ENCODE results near the gene SRRM1. TPM values are rescaled to one million over a fixed set of nuclear protein-coding genes. Genes with fewer than 3 reads are reported as not detected.

Gene SRRM1
- total and polyA plus RNA-seq, 2 of the 8 experiments (the other 6 are each of a cell fraction or from before 2014, with no cell fraction given) = 77.1 to 255 TPM

GRCh38 chr1:24609949-24610517, 33.1 kb upstream of the SRRM1 start:
- Histone ChIP-seq H2BK15ac (ENCODE audit: low read length) (no peak overlapping the region), H3K14ac (ENCODE audit: insufficient read length) (no peak overlapping the region), H4K91ac (replicated peaks; ENCODE audit: insufficient read length, low read length) (no peak overlapping the region), H3K4ac (replicated peaks; ENCODE audit: insufficient read length, low read depth, low read length) (no peak overlapping the region), H3K9me3 (ENCODE audit: insufficient read depth in 2 of 2, low read depth in 1 of 2, low read length in 1 of 2) (no peaks in the 10 kb centered on the region), H2AFZ (ENCODE audit: low read length) (no peak overlapping the region), H3K4me3 (ENCODE audit: extremely low read depth in 1 of 4, insufficient read depth in 2 of 4, low read depth in 3 of 4, low read length in 4 of 4) (no peak overlapping the region), H3K23ac (ENCODE audit: insufficient read length) (no peak overlapping the region), H2BK20ac (ENCODE audit: low read length) (no peak overlapping the region), H3K23me2 (ENCODE audit: low read depth, low read length) (no peaks in the 10 kb centered on the region), H2AK5ac (ENCODE audit: low read depth, low read length) (no peak overlapping the region), H3K79me1 (ENCODE audit: low read depth, low read length) (no peaks in the 10 kb centered on the region), H3K79me2 (ENCODE audit: control insufficient read depth in 1 of 2, insufficient read depth in 2 of 2, low read length in 2 of 2) (no peaks in the 10 kb centered on the region), H2BK5ac (ENCODE audit: low read depth, low read length) (no peak overlapping the region), H3K36me3 (ENCODE audit: control insufficient read depth in 2 of 4, insufficient read depth in 4 of 4, low read length in 3 of 4) (no peaks in the 10 kb centered on the region), H3K4me2 (ENCODE audit: insufficient read depth in 1 of 2, low read depth in 2 of 2, low read length in 2 of 2) (no peak overlapping the region), H3K18ac (ENCODE audit: extremely low read depth, low read length) (no peak overlapping the region), H3K27ac (ENCODE audit: low read depth, low read length) (no peak overlapping the region), H2BK12ac (ENCODE audit: low read depth, low read length) (no peak overlapping the region), H3K9ac (replicated peaks in 1 of 4; ENCODE audit: extremely low read depth in 1 of 4, low read depth in 3 of 4, low read length in 3 of 4) (no peak overlapping the region), H4K8ac (ENCODE audit: extremely low read depth, insufficient read depth, low read length) (no peak overlapping the region), H3K27me3 (replicated peaks in 1 of 4; ENCODE audit: control insufficient read depth in 3 of 4, extremely low read depth in 1 of 4, insufficient read depth in 3 of 4, low read length in 3 of 4) (no peaks in the 10 kb centered on the region), H3K56ac (replicated peaks; ENCODE audit: insufficient read length, low read depth, low read length) (no peak overlapping the region), H3K4me1 (replicated peaks in 1 of 4; ENCODE audit: control insufficient read depth in 3 of 4, insufficient read depth in 4 of 4, low read length in 3 of 4) (no peaks in the 10 kb centered on the region), H2BK120ac (replicated peaks; ENCODE audit: low read depth, low read length) (no peak overlapping the region), H4K20me1 (replicated peaks in 1 of 2; ENCODE audit: control insufficient read depth in 1 of 2, insufficient read depth in 2 of 2, low read length in 2 of 2) (no peaks in the 10 kb centered on the region), H4K5ac (ENCODE audit: insufficient read length, low read depth, low read length) (no peak overlapping the region)
- ChIA-PET CTCF (ENCODE audit: partially characterized antibody) (interaction anchor here (0.5 to 1.9 kb wide), 7 partner anchors 20 to 217 kb away, joined by 3 to 8 read pairs (median 4); no protein-coding TSS in a partner anchor), POLR2A (ENCODE audit: partially characterized antibody) (no interaction called here)
- TF ChIP-seq POU5F1 (IDR thresholded peaks at IDR 0.05; ENCODE audit: low read depth, low read length) (no peak), GABPA (IDR thresholded peaks at IDR 0.05; ENCODE audit: borderline replicate concordance, insufficient read depth, low read length) (no peak), BCL11A (IDR thresholded peaks at IDR 0.05; ENCODE audit: low read depth in 2 of 2, low read length in 2 of 2) (no peak), RNF2 (IDR thresholded peaks at IDR 0.05; ENCODE audit: borderline replicate concordance, low read depth, low read length, missing control alignments, poor library complexity, severe bottlenecking) (no peak), NANOG (IDR thresholded peaks at IDR 0.05; ENCODE audit: insufficient read depth, low read depth, low read length, poor library complexity, severe bottlenecking) (no peak), SRF (IDR thresholded peaks at IDR 0.05; ENCODE audit: low read depth, low read length) (no peak), TBP (IDR thresholded peaks at IDR 0.05; ENCODE audit: low read depth, low read length) (no peak), PHF8 (conservative IDR thresholded peaks at IDR 0.05; ENCODE audit: low read depth, low read length) (no peak), HDAC6 (IDR thresholded peaks at IDR 0.05; ENCODE audit: low read depth, low read length) (no peak)
- DNase-seq (ENCODE audit: low read depth in 1 of 2, low spot score in 2 of 2) (no peak), FAIRE-seq (no peak)
- 90% methylated on average over 3 of the region's 3 CpGs; no CpG with 5 or more reads in 1 of the 2 experiments for WGBS, 2 experiments (ENCODE audit: extremely low coverage in 1 of 2, insufficient coverage in 1 of 2, insufficient read length in 1 of 2, insufficient replicate concordance in 2 of 2, low coverage in 1 of 2, low lambda C conversion rate in 2 of 2, missing lambda C conversion rate in 1 of 2)

Measured in H1 (cell line).